ENCODE results near the gene TMEM116. TPM values are rescaled to one million over a fixed set of nuclear protein-coding genes. Genes with fewer than 3 reads are reported as not detected.
A peak's percentile ranks its signal among the peaks of the same experiment; 100 is the strongest.
"Not testable (repeated sequence)": the region's sequence is repeated elsewhere in the genome, so short reads cannot be mapped to it uniquely, and the experiment has no call there.

The TMEM116 gene
- total RNA-seq, 1 experiment from 2014 or later, result 10.2 TPM

- in situ Hi-C loops (cut with HindIII; ENCODE audit: low pct_unique_long_range_greater_than_20kb, low sequenced_read_pairs), result no loop called here
- BruUV-seq (replicated peaks), result no TSS peak
- TF ChIP-seq REST (IDR thresholded peaks at IDR 0.05; ENCODE audit: insufficient read depth in 1 of 2, low read depth in 2 of 2, low read length in 1 of 2) (no peak), SIN3A (IDR thresholded peaks at IDR 0.05; ENCODE audit: borderline replicate concordance, insufficient read depth, low read depth, low read length) (no peak), CTCF (IDR thresholded peaks at IDR 0.05) (no peak), POLR2AphosphoS5 (IDR thresholded peaks at IDR 0.05; ENCODE audit: low read depth, low read length) (no peak), TCF7L2 (IDR thresholded peaks at IDR 0.05; ENCODE audit: low read depth, low read length) (no peak)
- H3K4me3 ChIP-seq (ENCODE audit: low read depth in 2 of 2, low read length in 2 of 2), result no peak overlapping the region
- intact Hi-C loops (cut with micrococcal nuclease; ENCODE audit: unreplicated experiment), result no loop called here
- no peaks in the 10 kb centered on the region for H3K4me1 ChIP-seq (ENCODE audit: control insufficient read depth, insufficient read depth, low read length)
- no peaks in the 10 kb centered on the region for H3K36me3 ChIP-seq (ENCODE audit: control insufficient read depth, insufficient read depth, low read length)
- 0 out of 2 replicates have a peak, but pooled peaks have one; percentile 48 for ATAC-seq
- H3K9me3 ChIP-seq (ENCODE audit: control insufficient read depth, insufficient read depth, low read depth, low read length), result no peaks in the 10 kb centered on the region
- no peak overlapping the region for H3K27ac ChIP-seq (ENCODE audit: low read length)
- DNase-seq (ENCODE audit: low read depth, low spot score), result no peak
- no peaks in the 10 kb centered on the region for H3K27me3 ChIP-seq (ENCODE audit: control insufficient read depth, insufficient read depth, low read length)
- POLR2A ChIA-PET, result no interaction called here
- CTCF ChIA-PET, result no interaction called here
Observed at GRCh38 chr12:111954969-111955368, 58.0 kb downstream of the TMEM116 start.

GRCh38 chr12:111953455-111953854, 59.5 kb downstream of the TMEM116 start:
- H3K36me3 ChIP-seq (ENCODE audit: control insufficient read depth, insufficient read depth, low read length), result no peaks in the 10 kb centered on the region
- CTCF ChIA-PET, result no interaction called here
- ATAC-seq, result no peak
- H3K9me3 ChIP-seq (ENCODE audit: control insufficient read depth, insufficient read depth, low read depth, low read length), result no peaks in the 10 kb centered on the region
- in situ Hi-C loops (cut with HindIII; ENCODE audit: low pct_unique_long_range_greater_than_20kb, low sequenced_read_pairs), result no loop called here
- intact Hi-C loops (cut with micrococcal nuclease; ENCODE audit: unreplicated experiment), result no loop called here
- H3K4me1 ChIP-seq (ENCODE audit: control insufficient read depth, insufficient read depth, low read length), result no peaks in the 10 kb centered on the region
- TF ChIP-seq REST (IDR thresholded peaks at IDR 0.05; ENCODE audit: insufficient read depth in 1 of 2, low read depth in 2 of 2, low read length in 1 of 2) (no peak), TCF7L2 (IDR thresholded peaks at IDR 0.05; ENCODE audit: low read depth, low read length) (no peak)
- DNase-seq (ENCODE audit: low read depth, low spot score), result no peak
- no TSS peak for BruUV-seq (replicated peaks)
- H3K27me3 ChIP-seq (ENCODE audit: control insufficient read depth, insufficient read depth, low read length), result no peaks in the 10 kb centered on the region
- POLR2A ChIA-PET, result no interaction called here
- H3K27ac ChIP-seq (ENCODE audit: low read length), result no peak overlapping the region
- H3K4me3 ChIP-seq (ENCODE audit: low read depth in 2 of 2, low read length in 2 of 2), result no peak overlapping the region

GRCh38 chr12:111952084-111952787, 60.7 kb downstream of the TMEM116 start:
- H3K27me3 ChIP-seq (ENCODE audit: control insufficient read depth, insufficient read depth, low read length); intact Hi-C loops (cut with micrococcal nuclease; ENCODE audit: unreplicated experiment); ATAC-seq; H3K4me1 ChIP-seq (ENCODE audit: control insufficient read depth, insufficient read depth, low read length); H3K36me3 ChIP-seq (ENCODE audit: control insufficient read depth, insufficient read depth, low read length); H3K9me3 ChIP-seq (ENCODE audit: control insufficient read depth, insufficient read depth, low read depth, low read length); POLR2A ChIA-PET; H3K27ac ChIP-seq (ENCODE audit: low read length); in situ Hi-C loops (cut with HindIII; ENCODE audit: low pct_unique_long_range_greater_than_20kb, low sequenced_read_pairs); H3K4me3 ChIP-seq (ENCODE audit: low read depth in 2 of 2, low read length in 2 of 2); DNase-seq (ENCODE audit: low read depth, low spot score); BruUV-seq (replicated peaks); CTCF ChIA-PET: not testable (repeated sequence)

- H3K27me3 ChIP-seq (ENCODE audit: control insufficient read depth, insufficient read depth, low read length); H3K27ac ChIP-seq (ENCODE audit: low read length); H3K4me1 ChIP-seq (ENCODE audit: control insufficient read depth, insufficient read depth, low read length); CTCF ChIA-PET; H3K36me3 ChIP-seq (ENCODE audit: control insufficient read depth, insufficient read depth, low read length); intact Hi-C loops (cut with micrococcal nuclease; ENCODE audit: unreplicated experiment); BruUV-seq (replicated peaks); H3K9me3 ChIP-seq (ENCODE audit: control insufficient read depth, insufficient read depth, low read depth, low read length); H3K4me3 ChIP-seq (ENCODE audit: low read depth in 2 of 2, low read length in 2 of 2); DNase-seq (ENCODE audit: low read depth, low spot score); ATAC-seq; in situ Hi-C loops (cut with HindIII; ENCODE audit: low pct_unique_long_range_greater_than_20kb, low sequenced_read_pairs): not testable (repeated sequence)
- POLR2A ChIA-PET, result interaction anchor here (0.6 kb wide), 1 partner anchor 32 kb away, joined by 4 read pairs; no protein-coding TSS in a partner anchor
Observed at GRCh38 chr12:111950961-111951676, 61.8 kb downstream of the TMEM116 start.
